Activated CD8-positive, alpha-beta memory T cell treated with anti-CD3 and anti-CD28 coated beads, Interleukin-2, amount 10 ng/mL, durations not matched to agents 7 days and 5 days (primary cell): ENCODE measurements around the gene SUCLA2. TPM values are rescaled to one million over a fixed set of nuclear protein-coding genes. Genes with fewer than 3 reads are reported as not detected.
"Not testable (repeated sequence)": the region's sequence is repeated elsewhere in the genome, so short reads cannot be mapped to it uniquely, and the experiment has no call there.

Experiments
- ATAC-seq: fragments of 150-1000 bp; cut with Tn5 transposase; one replicate; pipeline ENCODE4 v1.10.0; 2021; ENCODE audit warnings: moderate library complexity
- CTCF ChIA-PET: fragments of 350-600 bp; sonication (Branson Sonifier 250); formaldehyde crosslinking; loops from one replicate; lab custom pipeline; 2021; ENCODE audit warnings: antibody characterized with exemption; lab: Charles Lee
- DNase-seq: peaks from one replicate; pipeline ENCODE4 v3.0.0-alpha.2; 2020
- H3K27ac Mint-ChIP-seq: one replicate; pipeline ENCODE4 v1.8.0; 2021; ENCODE audit warnings: mild to moderate bottlenecking, mixed read lengths
- H3K27me3 Mint-ChIP-seq: one replicate; pipeline ENCODE4 v1.8.0; 2021; ENCODE audit warnings: mixed read lengths
- H3K36me3 Mint-ChIP-seq: one replicate; pipeline ENCODE4 v1.8.0; 2021; ENCODE audit warnings: mild to moderate bottlenecking, mixed read lengths
- H3K4me1 Mint-ChIP-seq: one replicate; pipeline ENCODE4 v1.8.0; 2021; ENCODE audit warnings: mixed read lengths
- H3K4me3 Mint-ChIP-seq: one replicate; pipeline ENCODE4 v1.8.0; 2021; ENCODE audit warnings: mild to moderate bottlenecking, moderate library complexity, mixed read lengths
- H3K9me3 Mint-ChIP-seq: one replicate; pipeline ENCODE4 v1.8.0; 2022; ENCODE audit warnings: low read depth, mixed read lengths
- total RNA-seq, 2 experiments: library from RNA; stranded (reverse); gene quantifications; one replicate each; pipeline ENCODE4 v1.2.3, GENCODE V29; 2021

Gene SUCLA2
- total RNA-seq, 2 experiments from 2014 or later = 33.2 to 44.4 TPM

GRCh38 chr13:48012668-48013067 is 11.6 kb upstream of the SUCLA2 start:
- Mint-ChIP-seq H3K4me3 (no peak overlapping the region), H3K36me3 (peaks cover 11% of the 10 kb centered on the region), H3K27ac (no peak overlapping the region), H3K4me1 (no peaks in the 10 kb centered on the region), H3K9me3 (no peaks in the 10 kb centered on the region), H3K27me3 (no peaks in the 10 kb centered on the region)
- CTCF ChIA-PET = no interaction called here
- no peak for ATAC-seq
- DNase-seq = no peak

- H3K27ac Mint-ChIP-seq = no peak overlapping the region
- DNase-seq (no peak), ATAC-seq (no peak)
- H3K27me3 Mint-ChIP-seq = no peaks in the 10 kb centered on the region
- H3K9me3 Mint-ChIP-seq = no peaks in the 10 kb centered on the region
- peaks cover 11% of the 10 kb centered on the region for H3K36me3 Mint-ChIP-seq
- CTCF ChIA-PET = no interaction called here
- no peak overlapping the region for H3K4me3 Mint-ChIP-seq
- H3K4me1 Mint-ChIP-seq = no peaks in the 10 kb centered on the region
Measured at GRCh38 chr13:48010698-48011097, 9.6 kb upstream of the SUCLA2 start.

- DNase-seq (no peak), ATAC-seq (no peak)
- Mint-ChIP-seq H3K9me3 (no peaks in the 10 kb centered on the region), H3K4me1 (no peaks in the 10 kb centered on the region), H3K36me3 (peaks cover 11% of the 10 kb centered on the region), H3K4me3 (no peak overlapping the region), H3K27me3 (no peaks in the 10 kb centered on the region), H3K27ac (no peak overlapping the region)
- CTCF ChIA-PET = interaction anchor here (1.0 kb wide), 1 partner anchor 29 kb away, joined by 3 read pairs; the partner anchor contains the start of gene NUDT15
Measured at GRCh38 chr13:48009284-48009683, 8.2 kb upstream of the SUCLA2 start.

GRCh38 chr13:48006396-48006795 is 5.3 kb upstream of the SUCLA2 start:
- no peak overlapping the region for H3K27ac Mint-ChIP-seq

GRCh38 chr13:48004201-48004600 is 3.1 kb upstream of the SUCLA2 start:
- Mint-ChIP-seq H3K27me3 (no peaks in the 10 kb centered on the region), H3K27ac (no peak overlapping the region), H3K4me1 (peaks cover 19% of the 10 kb centered on the region), H3K36me3 (peaks cover 4% of the 10 kb centered on the region), H3K9me3 (no peaks in the 10 kb centered on the region), H3K4me3 (no peak overlapping the region)
- no peak for DNase-seq
- ATAC-seq = no peak
- CTCF ChIA-PET = interaction anchor here (0.6 kb wide), 1 partner anchor 17 kb away, joined by 3 read pairs; no protein-coding TSS in a partner anchor

More at GRCh38 chr13:48006396-48006795, 5.3 kb upstream of the SUCLA2 start:
- ATAC-seq = no peak
- no peak for DNase-seq
- CTCF ChIA-PET = no interaction called here
- Mint-ChIP-seq H3K27me3 (no peaks in the 10 kb centered on the region), H3K9me3 (no peaks in the 10 kb centered on the region), H3K4me1 (peaks cover 9% of the 10 kb centered on the region), H3K4me3 (no peak overlapping the region), H3K36me3 (peaks cover 8% of the 10 kb centered on the region)

- CTCF ChIA-PET, DNase-seq, H3K27me3 Mint-ChIP-seq, H3K9me3 Mint-ChIP-seq, ATAC-seq: not testable (repeated sequence)
- Mint-ChIP-seq H3K27ac (peak overlapping the region; percentile 91), H3K4me3 (peak overlapping the region; percentile 90), H3K36me3 (peaks cover 11% of the 10 kb centered on the region), H3K4me1 (peaks cover 26% of the 10 kb centered on the region)
Measured at GRCh38 chr13:48001999-48002398, 926 bp upstream of the SUCLA2 start.

GRCh38 chr13:48000559-48001113 is 437 bp downstream of the SUCLA2 start:
- peak overlapping the region; percentile 90 for H3K4me3 Mint-ChIP-seq
- no peaks in the 10 kb centered on the region for H3K9me3 Mint-ChIP-seq
- peak overlapping the region; percentile 91 for H3K27ac Mint-ChIP-seq
- no peaks in the 10 kb centered on the region for H3K27me3 Mint-ChIP-seq
- H3K36me3 Mint-ChIP-seq = peaks cover 19% of the 10 kb centered on the region
- peak; percentile 50 for DNase-seq
- peaks cover 26% of the 10 kb centered on the region for H3K4me1 Mint-ChIP-seq
- peak; percentile 67 for ATAC-seq
- CTCF ChIA-PET = interaction anchor here (1.0 kb wide), 1 partner anchor 37 kb away, joined by 4 read pairs; the partner anchor contains the start of gene NUDT15

- no peak for DNase-seq
- ATAC-seq = no peak
- Mint-ChIP-seq H3K4me1 (peaks cover 26% of the 10 kb centered on the region), H3K27ac (no peak overlapping the region), H3K9me3 (no peaks in the 10 kb centered on the region), H3K27me3 (no peaks in the 10 kb centered on the region), H3K36me3 (peaks cover 19% of the 10 kb centered on the region), H3K4me3 (peak overlapping the region; percentile 90)
- CTCF ChIA-PET = interaction anchor here (0.7 kb wide), 1 partner anchor 37 kb away, joined by 3 read pairs; the partner anchor contains the start of gene NUDT15
Measured at GRCh38 chr13:47999973-48000372, 1.1 kb downstream of the SUCLA2 start.

GRCh38 chr13:47997384-47997783 is 3.7 kb downstream of the SUCLA2 start:
- DNase-seq (no peak), ATAC-seq (no peak)
- CTCF ChIA-PET = interaction anchor here (1.0 to 1.7 kb wide), 2 partner anchors 39 to 41 kb away, joined by 3 to 5 read pairs; no protein-coding TSS in a partner anchor
- H3K27ac Mint-ChIP-seq = no peak overlapping the region
- H3K4me3 Mint-ChIP-seq = no peak overlapping the region
- H3K9me3 Mint-ChIP-seq = no peaks in the 10 kb centered on the region
- no peaks in the 10 kb centered on the region for H3K27me3 Mint-ChIP-seq
- H3K4me1 Mint-ChIP-seq = peaks cover 25% of the 10 kb centered on the region
- H3K36me3 Mint-ChIP-seq = peaks cover 35% of the 10 kb centered on the region

- ATAC-seq (no peak), DNase-seq (no peak)
- CTCF ChIA-PET = no interaction called here
- Mint-ChIP-seq H3K27ac (no peak overlapping the region), H3K4me1 (no peaks in the 10 kb centered on the region), H3K9me3 (no peaks in the 10 kb centered on the region), H3K27me3 (no peaks in the 10 kb centered on the region), H3K4me3 (no peak overlapping the region), H3K36me3 (peaks cover 59% of the 10 kb centered on the region)
Measured at GRCh38 chr13:47991859-47992258, 9.2 kb downstream of the SUCLA2 start.

GRCh38 chr13:47990920-47991466 is 10.1 kb downstream of the SUCLA2 start:
- Mint-ChIP-seq H3K9me3 (no peaks in the 10 kb centered on the region), H3K36me3 (peaks cover 62% of the 10 kb centered on the region)
- CTCF ChIA-PET = no interaction called here

GRCh38 chr13:47990427-47990826 is 10.6 kb downstream of the SUCLA2 start:
- no peaks in the 10 kb centered on the region for H3K9me3 Mint-ChIP-seq
- H3K4me3 Mint-ChIP-seq = no peak overlapping the region
- no peaks in the 10 kb centered on the region for H3K4me1 Mint-ChIP-seq
- H3K27me3 Mint-ChIP-seq = no peaks in the 10 kb centered on the region
- H3K36me3 Mint-ChIP-seq = peaks cover 66% of the 10 kb centered on the region
- CTCF ChIA-PET = no interaction called here
- no peak for ATAC-seq
- H3K27ac Mint-ChIP-seq = no peak overlapping the region
- DNase-seq = no peak

More at GRCh38 chr13:47990920-47991466, 10.1 kb downstream of the SUCLA2 start:
- Mint-ChIP-seq H3K4me1 (no peaks in the 10 kb centered on the region), H3K27ac (no peak overlapping the region), H3K27me3 (no peaks in the 10 kb centered on the region), H3K4me3 (no peak overlapping the region)
- ATAC-seq (no peak), DNase-seq (no peak)

- Mint-ChIP-seq H3K4me1 (no peaks in the 10 kb centered on the region), H3K27ac (no peak overlapping the region), H3K9me3 (peaks cover 4% of the 10 kb centered on the region), H3K27me3 (no peaks in the 10 kb centered on the region), H3K4me3 (no peak overlapping the region), H3K36me3 (peaks cover 62% of the 10 kb centered on the region)
- ATAC-seq (no peak), DNase-seq (no peak)
- CTCF ChIA-PET = no interaction called here
Measured at GRCh38 chr13:47983070-47983469, 18.0 kb downstream of the SUCLA2 start.

GRCh38 chr13:47976325-47976724 is 24.7 kb downstream of the SUCLA2 start:
- ATAC-seq (no peak), DNase-seq (no peak)
- Mint-ChIP-seq H3K4me1 (no peaks in the 10 kb centered on the region), H3K4me3 (no peak overlapping the region), H3K27me3 (no peaks in the 10 kb centered on the region), H3K27ac (no peak overlapping the region), H3K36me3 (peaks cover 72% of the 10 kb centered on the region), H3K9me3 (peaks cover 7% of the 10 kb centered on the region)
- CTCF ChIA-PET = no interaction called here
